Measurements from ENCODE around the gene CHAD.
A peak's percentile ranks its signal among the peaks of the same experiment; 100 is the strongest.

Gene CHAD, protein sequence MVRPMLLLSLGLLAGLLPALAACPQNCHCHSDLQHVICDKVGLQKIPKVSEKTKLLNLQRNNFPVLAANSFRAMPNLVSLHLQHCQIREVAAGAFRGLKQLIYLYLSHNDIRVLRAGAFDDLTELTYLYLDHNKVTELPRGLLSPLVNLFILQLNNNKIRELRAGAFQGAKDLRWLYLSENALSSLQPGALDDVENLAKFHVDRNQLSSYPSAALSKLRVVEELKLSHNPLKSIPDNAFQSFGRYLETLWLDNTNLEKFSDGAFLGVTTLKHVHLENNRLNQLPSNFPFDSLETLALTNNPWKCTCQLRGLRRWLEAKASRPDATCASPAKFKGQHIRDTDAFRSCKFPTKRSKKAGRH

DNA sequence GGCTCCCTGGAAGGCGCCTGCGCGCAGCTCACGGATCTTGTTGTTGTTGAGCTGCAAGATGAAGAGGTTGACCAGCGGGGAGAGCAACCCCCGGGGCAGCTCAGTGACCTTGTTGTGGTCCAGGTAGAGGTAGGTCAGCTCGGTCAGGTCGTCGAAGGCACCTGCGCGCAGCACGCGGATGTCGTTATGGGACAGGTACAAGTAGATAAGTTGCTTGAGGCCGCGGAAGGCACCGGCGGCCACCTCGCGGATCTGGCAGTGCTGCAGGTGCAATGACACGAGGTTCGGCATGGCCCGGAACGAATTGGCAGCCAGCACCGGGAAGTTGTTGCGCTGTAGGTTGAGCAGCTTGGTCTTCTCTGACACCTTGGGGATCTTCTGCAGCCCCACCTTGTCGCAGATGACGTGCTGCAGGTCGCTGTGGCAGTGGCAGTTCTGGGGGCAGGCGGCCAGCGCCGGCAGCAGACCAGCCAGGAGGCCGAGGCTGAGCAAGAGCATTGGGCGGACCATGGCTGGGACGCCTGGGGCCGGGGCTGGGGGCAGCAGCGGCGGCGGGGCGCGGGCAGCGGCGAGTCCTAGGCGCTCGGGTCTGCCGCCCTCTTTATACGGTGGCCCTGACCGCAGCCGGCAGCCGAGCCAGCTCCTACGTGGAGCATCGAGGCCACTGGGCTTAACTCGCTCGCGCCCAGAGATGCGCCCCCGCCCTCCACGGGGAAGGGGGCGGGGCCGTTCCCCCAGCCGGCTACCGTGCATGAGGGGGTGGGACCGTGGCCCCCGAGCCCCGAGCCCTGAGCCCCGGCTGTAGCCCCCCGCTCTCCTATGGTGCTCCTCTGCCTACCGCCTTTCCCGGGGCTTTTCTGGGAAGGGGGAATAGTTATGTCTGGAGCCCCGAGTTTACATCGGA, at the start of gene CHAD:
CHAD (minus strand) TSS at position 577 of the 904 bp plus-strand sequence; CDS start at position 510, 67 bp downstream.
- TF ChIP-seq EGR1 (IDR thresholded peaks at IDR 0.05) (no peak), TEAD4 (IDR thresholded peaks at IDR 0.05) (no peak)

DNA sequence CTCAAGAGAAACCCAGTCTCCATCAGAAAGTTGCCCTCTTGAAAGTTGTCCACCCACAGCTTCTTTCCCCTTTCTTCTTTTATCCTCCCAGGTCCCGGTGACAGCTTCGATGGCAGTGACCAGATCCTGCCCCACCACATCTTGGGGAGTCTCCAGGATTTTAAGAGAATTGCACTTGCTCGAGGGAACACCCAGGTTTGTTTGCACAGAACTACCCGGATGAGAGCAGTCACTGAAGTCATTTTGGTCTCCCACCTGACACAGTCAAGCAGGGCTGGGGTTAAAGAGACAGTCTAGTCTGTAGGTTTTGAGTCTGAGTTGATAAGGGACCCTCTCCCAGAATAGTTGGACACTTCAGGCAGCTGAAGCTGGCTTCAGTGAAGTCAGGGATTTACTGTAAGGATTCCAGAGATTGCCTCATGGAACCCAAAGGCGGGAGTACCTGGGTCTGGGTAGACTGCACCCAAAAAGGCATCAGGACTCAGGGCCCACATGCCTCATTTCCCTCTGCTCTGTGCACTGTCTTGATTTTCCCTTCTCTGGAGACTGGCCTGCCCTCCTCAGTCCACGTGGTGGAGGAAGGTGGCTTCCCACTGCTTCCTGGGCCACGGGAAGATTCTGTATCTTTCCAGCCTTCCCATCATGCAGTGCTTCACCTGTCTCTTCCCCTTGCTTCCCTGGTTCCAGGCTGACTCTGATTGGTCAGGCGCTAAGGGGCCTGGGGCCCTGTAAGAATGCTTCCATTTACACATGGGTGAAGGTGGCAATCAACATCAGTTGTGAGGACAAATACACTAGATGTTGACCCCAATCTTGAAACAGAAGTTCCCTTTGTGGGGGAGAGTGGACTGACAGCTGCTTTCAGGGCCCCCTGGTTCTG, 49.1 kb upstream of the CHAD start:
- no peak for TF ChIP-seq ZBTB7A (IDR thresholded peaks at IDR 0.05; ENCODE audit: low read depth)
- no peak for TF ChIP-seq RAD21 (IDR thresholded peaks at IDR 0.05; ENCODE audit: low read depth)
- no peak for TF ChIP-seq TEAD4 (IDR thresholded peaks at IDR 0.05)
- TF ChIP-seq, protein P1, sequence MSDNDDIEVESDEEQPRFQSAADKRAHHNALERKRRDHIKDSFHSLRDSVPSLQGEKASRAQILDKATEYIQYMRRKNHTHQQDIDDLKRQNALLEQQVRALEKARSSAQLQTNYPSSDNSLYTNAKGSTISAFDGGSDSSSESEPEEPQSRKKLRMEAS (IDR thresholded peaks at IDR 0.05): no peak
- no peak for TF ChIP-seq EP300 (IDR thresholded peaks at IDR 0.05; ENCODE audit: borderline replicate concordance)
- no peak for TF ChIP-seq TCF12 (IDR thresholded peaks at IDR 0.05; ENCODE audit: low read depth)
- no peak for TF ChIP-seq FOXM1 (IDR thresholded peaks at IDR 0.05; ENCODE audit: borderline replicate concordance, low read depth)
- TF ChIP-seq YY1 (IDR thresholded peaks at IDR 0.05; ENCODE audit: low read depth): no peak
- TF ChIP-seq, protein P2, sequence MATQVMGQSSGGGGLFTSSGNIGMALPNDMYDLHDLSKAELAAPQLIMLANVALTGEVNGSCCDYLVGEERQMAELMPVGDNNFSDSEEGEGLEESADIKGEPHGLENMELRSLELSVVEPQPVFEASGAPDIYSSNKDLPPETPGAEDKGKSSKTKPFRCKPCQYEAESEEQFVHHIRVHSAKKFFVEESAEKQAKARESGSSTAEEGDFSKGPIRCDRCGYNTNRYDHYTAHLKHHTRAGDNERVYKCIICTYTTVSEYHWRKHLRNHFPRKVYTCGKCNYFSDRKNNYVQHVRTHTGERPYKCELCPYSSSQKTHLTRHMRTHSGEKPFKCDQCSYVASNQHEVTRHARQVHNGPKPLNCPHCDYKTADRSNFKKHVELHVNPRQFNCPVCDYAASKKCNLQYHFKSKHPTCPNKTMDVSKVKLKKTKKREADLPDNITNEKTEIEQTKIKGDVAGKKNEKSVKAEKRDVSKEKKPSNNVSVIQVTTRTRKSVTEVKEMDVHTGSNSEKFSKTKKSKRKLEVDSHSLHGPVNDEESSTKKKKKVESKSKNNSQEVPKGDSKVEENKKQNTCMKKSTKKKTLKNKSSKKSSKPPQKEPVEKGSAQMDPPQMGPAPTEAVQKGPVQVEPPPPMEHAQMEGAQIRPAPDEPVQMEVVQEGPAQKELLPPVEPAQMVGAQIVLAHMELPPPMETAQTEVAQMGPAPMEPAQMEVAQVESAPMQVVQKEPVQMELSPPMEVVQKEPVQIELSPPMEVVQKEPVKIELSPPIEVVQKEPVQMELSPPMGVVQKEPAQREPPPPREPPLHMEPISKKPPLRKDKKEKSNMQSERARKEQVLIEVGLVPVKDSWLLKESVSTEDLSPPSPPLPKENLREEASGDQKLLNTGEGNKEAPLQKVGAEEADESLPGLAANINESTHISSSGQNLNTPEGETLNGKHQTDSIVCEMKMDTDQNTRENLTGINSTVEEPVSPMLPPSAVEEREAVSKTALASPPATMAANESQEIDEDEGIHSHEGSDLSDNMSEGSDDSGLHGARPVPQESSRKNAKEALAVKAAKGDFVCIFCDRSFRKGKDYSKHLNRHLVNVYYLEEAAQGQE (IDR thresholded peaks at IDR 0.05; ENCODE audit: low read depth): no peak
- TF ChIP-seq CREB1 (IDR thresholded peaks at IDR 0.05; ENCODE audit: low read depth): no peak
- no peak for TF ChIP-seq EGR1 (IDR thresholded peaks at IDR 0.05)
- TF ChIP-seq TAF1 (IDR thresholded peaks at IDR 0.05; ENCODE audit: low read depth): no peak
- no peak for TF ChIP-seq CEBPB (IDR thresholded peaks at IDR 0.05)
- TF ChIP-seq, protein P3, sequence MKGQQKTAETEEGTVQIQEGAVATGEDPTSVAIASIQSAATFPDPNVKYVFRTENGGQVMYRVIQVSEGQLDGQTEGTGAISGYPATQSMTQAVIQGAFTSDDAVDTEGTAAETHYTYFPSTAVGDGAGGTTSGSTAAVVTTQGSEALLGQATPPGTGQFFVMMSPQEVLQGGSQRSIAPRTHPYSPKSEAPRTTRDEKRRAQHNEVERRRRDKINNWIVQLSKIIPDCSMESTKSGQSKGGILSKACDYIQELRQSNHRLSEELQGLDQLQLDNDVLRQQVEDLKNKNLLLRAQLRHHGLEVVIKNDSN (IDR thresholded peaks at IDR 0.05): no peak
- TF ChIP-seq NFIC (IDR thresholded peaks at IDR 0.05): no peak

DNA sequence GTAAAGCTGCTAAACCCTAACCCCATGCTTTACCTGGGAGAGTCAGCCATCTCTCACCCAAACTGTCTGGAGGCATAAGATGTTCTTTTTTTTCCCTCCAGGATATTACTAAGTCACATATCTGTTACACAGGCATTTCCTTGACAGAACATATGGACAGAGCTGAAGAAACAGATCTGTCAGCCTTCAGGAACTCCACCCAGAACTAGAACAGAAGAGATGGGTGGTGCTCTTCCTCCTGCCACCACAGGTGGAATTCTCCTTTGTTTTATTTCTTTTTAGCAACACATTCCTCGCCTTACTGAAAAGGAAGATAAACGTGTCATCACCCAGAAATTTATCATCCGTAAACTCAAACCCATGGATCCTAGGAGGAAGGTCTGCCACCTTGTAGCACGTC, 48.3 kb upstream of the CHAD start:
- TF ChIP-seq, protein P2 (IDR thresholded peaks at IDR 0.05; ENCODE audit: low read depth): no peak
- TF ChIP-seq YY1 (IDR thresholded peaks at IDR 0.05; ENCODE audit: low read depth): no peak
- no peak for TF ChIP-seq CREB1 (IDR thresholded peaks at IDR 0.05; ENCODE audit: low read depth)
- TF ChIP-seq, protein P1 (IDR thresholded peaks at IDR 0.05): no peak
- no peak for TF ChIP-seq TAF1 (IDR thresholded peaks at IDR 0.05; ENCODE audit: low read depth)
- no peak for TF ChIP-seq ZBTB7A (IDR thresholded peaks at IDR 0.05; ENCODE audit: low read depth)
- TF ChIP-seq CEBPB (IDR thresholded peaks at IDR 0.05): no peak
- no peak for TF ChIP-seq FOXM1 (IDR thresholded peaks at IDR 0.05; ENCODE audit: borderline replicate concordance, low read depth)
- TF ChIP-seq TCF12 (IDR thresholded peaks at IDR 0.05; ENCODE audit: low read depth): no peak
- no peak for TF ChIP-seq NFIC (IDR thresholded peaks at IDR 0.05)
- no peak for TF ChIP-seq TEAD4 (IDR thresholded peaks at IDR 0.05)
- TF ChIP-seq, protein P3 (IDR thresholded peaks at IDR 0.05): no peak
- no peak for TF ChIP-seq EP300 (IDR thresholded peaks at IDR 0.05; ENCODE audit: borderline replicate concordance)

DNA sequence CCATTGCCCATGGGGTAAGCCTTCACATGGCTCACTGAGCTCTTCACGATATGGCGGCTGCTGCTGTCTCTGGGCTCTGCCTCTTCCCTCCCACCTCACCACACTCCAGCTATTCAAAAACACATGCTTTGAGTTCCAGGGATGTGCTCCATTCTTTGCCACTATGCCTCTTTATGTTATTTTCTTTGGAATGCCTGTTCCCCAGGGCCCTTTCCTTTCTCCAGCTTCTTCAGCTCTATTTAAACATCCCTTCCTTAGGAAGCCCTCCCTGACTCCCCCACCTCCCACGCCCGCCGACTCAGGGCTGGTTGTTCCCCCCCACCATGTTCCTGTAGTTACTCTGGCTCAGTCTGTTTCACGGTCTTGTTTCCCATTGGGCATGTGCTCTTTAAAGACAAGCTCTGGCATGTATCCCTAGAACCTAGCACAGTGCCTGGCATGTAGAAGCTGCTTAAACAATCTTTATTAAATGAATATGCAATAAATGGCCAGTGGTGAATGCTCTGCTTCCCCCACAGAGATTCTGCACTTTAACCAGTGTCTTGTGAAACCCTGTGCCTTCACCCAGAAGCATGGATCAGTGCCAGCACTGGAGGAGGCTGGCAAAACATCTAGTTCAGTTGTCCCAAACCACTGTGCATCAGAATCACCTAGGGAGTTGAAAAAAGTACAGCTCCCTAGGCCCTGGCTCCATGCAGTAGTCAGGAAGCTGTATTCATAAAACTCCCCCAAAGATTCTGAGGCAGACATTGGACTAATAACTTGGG, 46.4 kb upstream of the CHAD start:
- TF ChIP-seq YY1 (IDR thresholded peaks at IDR 0.05; ENCODE audit: low read depth): no peak
- TF ChIP-seq EP300 (IDR thresholded peaks at IDR 0.05; ENCODE audit: borderline replicate concordance): no peak
- 0 out of 2 replicates have a peak, but pooled peaks have one; percentile 30 for TF ChIP-seq TEAD4 (IDR thresholded peaks at IDR 0.05)
